ENCODE measurements around the gene GMCL2.

- TF ChIP-seq CTCF (IDR thresholded peaks at IDR 0.05; ENCODE audit: low read depth, low read length, missing input control) (no peak), ZBTB33 (IDR thresholded peaks at IDR 0.05) (no peak), MAX (IDR thresholded peaks at IDR 0.05) (no peak), ATF3 (IDR thresholded peaks at IDR 0.05) (no peak), HNF4G (IDR thresholded peaks at IDR 0.05) (no peak), EGR1 (IDR thresholded peaks at IDR 0.05; ENCODE audit: low read depth in 2 of 2) (no peak), RXRA (IDR thresholded peaks at IDR 0.05) (no peak), REST (IDR thresholded peaks at IDR 0.05) (no peak), TAF1 (conservative IDR thresholded peaks at IDR 0.05) (no peak), HNF4A (conservative IDR thresholded peaks at IDR 0.05) (no peak), YY1 (IDR thresholded peaks at IDR 0.05) (no peak), SP1 (IDR thresholded peaks at IDR 0.05) (no peak), JUND (IDR thresholded peaks at IDR 0.05) (no peak)
Measured at GRCh38 chr5:178191661-178192060, 4.5 kb upstream of the GMCL2 start.

Data from liver (tissue), 3 donors.